GM18870 (cell line): ENCODE results near the gene CRAMP1.

Experiments
- ATAC-seq: cut with Tn5 transposase; IDR thresholded peaks from one replicate; pipeline ENCODE4 v1.9.1; 2021; ENCODE audit warnings: moderate library complexity; ENCODE audit not compliant: unreplicated experiment

CRAMP1 gene

GRCh38 chr16:1633310-1633709 is 21.1 kb downstream of the CRAMP1 start:
- ATAC-seq, result no peak

DNA sequence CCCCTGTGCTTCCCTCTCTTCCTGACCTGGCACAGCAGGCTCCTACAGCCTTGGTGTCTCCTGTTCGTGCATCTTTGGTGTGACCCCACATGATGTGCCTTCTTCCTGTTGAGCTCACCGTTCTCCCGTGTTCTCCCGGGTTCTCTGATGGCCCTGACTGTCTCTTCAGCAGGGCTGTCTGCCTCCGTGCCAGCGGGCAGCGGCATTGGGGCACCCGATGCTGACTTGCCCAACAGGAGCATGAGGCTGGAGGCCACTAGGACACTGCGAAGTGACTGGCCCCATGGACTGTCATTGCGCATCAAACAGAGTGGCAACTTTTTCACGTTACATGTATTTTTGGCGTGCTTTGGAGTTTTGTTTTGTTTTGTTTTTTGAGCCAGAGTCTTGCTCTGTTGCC is 22.4 kb downstream of the CRAMP1 start:
- ATAC-seq, result no peak

DNA sequence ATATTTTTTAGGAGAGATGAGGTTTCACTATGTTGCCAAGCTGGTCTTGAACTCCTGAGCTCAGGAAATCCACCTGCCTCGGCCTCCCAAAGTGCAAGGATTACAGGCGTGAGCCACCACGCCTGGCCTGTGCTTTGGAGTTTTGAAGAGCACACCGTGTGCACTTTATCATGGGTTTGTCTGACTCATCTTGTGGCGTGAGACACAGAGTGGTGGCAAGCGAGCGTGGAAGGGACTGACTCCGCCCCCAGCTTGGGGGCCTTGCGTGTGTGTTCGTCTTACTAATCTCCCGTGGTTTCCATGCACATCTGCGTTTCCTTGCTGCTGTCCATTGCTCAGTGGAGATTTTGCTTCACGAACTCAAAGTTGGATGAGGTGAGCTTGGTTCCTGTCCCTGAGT is 22.9 kb downstream of the CRAMP1 start:
- ATAC-seq, result no peak

DNA sequence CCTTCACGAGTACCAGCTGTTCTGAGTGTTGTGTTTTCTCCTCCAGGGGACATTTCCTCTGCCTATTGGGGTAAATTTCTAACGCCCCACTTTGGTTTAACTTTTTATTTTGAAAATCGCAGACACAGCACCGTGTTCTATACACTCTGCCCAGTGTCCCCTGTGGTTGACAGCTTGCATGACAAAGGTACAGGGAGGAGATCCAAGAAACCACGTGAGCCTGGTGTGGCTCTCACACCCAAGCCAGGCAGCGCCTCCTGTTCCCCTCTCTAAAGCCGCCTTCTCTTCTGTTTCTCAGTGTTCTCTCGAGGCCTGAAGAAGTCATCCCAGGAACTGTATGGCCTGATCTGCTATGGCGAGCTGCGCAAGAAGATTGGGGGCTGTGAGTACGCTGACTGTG is 25.4 kb downstream of the CRAMP1 start:
- no peak for ATAC-seq

DNA sequence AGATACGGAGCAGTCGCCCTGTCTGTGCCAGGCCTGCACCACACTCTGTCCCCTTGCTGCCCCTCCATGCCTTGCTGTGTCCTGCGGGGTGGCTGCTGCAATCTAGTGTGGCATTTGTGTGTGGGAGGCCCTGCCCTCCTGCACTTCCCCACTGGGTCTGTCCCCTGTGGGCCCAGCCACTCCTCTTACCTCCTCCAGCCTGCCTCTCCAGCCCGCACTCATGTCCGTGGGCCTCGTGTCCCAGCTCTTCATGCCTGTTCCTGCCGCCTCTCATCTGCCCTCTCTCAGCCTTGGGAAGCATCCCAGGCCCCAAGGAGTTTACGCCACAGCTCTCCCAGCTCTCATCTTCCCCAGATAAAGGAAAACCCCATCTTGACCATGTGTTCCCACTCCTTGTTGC is 26.6 kb downstream of the CRAMP1 start:
- ATAC-seq, result no peak

- no peak for ATAC-seq
Observed at GRCh38 chr16:1639282-1639681, 27.1 kb downstream of the CRAMP1 start.

- ATAC-seq, result no peak
Observed at GRCh38 chr16:1639860-1640259, 27.7 kb downstream of the CRAMP1 start.

DNA sequence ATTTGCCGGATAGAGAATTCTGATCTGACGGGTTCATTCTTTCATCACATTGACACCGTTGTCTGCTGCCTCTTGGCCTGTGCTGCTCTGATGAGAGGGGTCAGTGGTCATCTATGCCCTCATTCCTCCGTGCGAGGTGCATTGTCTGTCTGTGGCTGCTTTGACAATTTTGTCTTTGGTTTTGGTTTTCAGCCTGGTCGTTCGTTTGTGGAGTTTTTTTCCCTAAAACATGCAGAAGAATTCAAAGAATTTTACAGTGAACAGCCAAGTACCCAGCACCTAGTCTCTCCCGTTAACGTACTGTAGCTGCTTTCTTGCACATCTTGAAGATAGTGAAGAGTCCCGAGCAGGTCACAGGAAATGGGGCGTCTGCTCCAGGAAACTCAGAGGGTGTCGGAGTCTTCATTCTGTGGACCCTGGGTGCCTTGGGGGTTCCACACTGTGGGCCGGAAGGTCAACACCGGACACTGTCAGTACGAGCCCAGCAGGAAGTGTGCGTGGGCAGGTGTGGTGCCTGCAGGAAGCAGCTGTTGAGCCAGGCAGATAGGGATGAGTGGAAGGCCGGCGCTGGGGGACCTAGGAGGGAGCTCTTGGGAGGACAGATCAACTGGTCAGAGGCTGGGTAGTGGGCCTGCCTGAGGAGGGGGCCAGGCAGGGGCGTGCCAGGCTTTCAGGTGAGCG is 28.2 kb downstream of the CRAMP1 start:
- no peak for ATAC-seq

- ATAC-seq, result no peak
Observed at GRCh38 chr16:1641261-1641660, 29.1 kb downstream of the CRAMP1 start.

GRCh38 chr16:1642148-1642547 is 30.0 kb downstream of the CRAMP1 start:
- no peak for ATAC-seq

DNA sequence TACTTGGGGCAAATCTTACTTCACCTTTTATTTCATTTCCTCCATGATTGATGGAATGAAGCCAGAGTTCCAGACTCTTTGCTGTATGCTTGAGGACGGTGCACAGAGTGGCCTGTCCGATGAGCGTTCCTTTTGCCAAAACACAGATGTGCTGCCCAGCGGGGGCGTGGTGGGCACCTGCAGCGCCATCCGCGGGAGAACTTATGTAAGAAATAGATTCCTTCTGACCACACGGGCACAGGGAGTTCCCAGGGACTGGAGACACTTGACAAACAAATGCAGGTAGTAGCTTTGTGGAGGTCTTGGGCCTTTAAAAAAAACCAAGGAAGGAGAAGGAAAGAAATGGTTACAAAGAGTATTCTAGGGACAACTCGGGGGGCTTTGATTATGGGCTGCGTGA is 30.6 kb downstream of the CRAMP1 start:
- no peak for ATAC-seq

DNA sequence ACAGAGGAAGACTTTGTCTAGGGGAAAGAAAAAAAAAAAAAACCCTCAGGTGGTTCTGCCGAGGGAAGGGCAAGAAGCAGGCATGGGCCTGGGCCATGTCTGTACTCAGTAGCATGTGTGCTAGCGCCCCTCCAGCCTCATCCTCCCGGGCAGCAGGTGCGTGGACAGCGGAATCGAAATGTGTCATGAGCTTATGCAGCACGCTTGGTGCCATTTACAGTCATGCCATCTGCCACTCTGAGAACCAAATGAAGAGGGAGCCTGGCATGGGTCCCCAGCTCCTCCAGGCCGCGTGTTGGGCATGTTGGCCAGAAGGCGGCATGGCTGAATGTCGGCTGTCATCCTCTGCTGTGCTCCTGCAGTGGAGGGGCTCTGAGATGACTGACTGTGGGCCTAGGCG is 31.4 kb downstream of the CRAMP1 start:
- ATAC-seq, result no peak

- ATAC-seq, result no peak
Observed at GRCh38 chr16:1645914-1646525, 33.9 kb downstream of the CRAMP1 start.

DNA sequence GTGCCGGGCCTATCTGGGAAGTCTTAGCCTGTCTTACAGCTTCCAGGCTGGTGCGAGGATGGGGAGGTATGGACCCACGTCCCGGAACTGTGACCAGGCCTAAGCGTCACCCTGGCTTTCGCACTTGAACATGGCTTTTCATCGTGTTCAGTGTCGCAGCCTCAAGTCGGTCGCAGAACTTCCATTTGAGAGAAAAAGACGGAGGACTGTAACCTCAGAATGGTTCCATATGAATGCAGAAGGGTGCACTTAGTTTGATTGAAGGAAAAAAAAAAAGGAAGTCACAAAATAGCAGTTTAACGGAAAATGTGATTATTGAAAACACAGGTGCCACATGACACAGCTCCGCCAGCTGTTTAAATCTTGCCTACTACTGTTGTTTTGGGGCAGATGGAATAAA is 35.7 kb downstream of the CRAMP1 start:
- no peak for ATAC-seq

DNA sequence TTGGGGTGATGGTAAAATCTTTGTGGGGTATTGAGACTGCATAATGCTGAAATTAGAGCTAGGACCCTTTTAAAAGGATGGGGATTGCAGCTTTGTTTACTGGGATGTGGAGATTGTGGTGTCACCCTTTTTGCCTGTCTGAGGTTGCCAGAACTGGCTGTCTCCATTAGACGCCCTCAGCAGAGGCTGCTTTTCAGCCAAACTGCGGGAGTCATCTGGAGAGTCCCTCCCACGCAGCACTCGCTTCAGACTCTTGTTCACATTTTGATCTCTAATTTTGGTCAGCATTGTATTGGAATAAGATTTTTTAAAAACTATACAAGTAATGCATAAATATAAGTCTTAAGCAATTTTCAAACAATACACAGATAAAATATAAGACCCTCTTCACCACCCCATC is 38.0 kb downstream of the CRAMP1 start:
- ATAC-seq, result no peak

- no peak for ATAC-seq
Observed at GRCh38 chr16:1651094-1651973, 39.2 kb downstream of the CRAMP1 start.

DNA sequence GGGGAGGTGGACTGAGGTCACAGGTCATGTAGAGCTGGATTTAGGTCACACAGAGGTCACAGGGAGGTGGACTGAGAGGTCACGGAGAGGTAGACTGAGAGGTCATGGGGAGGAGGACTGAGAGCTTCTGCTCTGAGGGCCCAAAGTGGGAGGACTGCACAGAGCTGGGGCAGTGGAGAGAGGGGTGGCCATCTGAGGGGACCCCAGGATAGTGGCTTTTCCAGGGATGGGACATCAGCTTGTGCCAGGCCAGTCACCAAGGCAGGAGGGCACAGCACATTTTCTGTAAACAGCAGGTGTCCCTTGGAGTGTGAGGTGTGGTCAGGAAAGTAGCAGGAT is 39.8 kb downstream of the CRAMP1 start:
- ATAC-seq, result no peak

DNA sequence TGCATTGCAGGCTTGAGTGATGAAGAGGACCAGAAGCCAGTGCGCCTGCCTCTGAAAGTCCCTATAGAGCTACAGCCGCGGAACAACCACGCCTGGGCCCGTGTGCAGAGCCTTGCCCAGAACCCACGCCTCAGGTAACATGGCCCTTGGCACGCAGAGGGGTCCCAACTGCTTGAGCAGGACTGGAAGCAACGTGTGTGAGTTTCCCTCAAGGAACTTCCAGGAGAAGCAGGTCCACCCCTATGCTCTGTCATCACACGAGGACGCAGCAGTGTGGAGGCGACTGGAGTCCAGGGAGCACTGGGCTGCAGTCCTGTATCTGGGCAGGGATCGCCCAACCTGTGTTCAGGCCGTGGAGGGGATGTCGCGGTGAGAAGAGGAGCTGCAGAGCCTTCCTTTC is 40.9 kb downstream of the CRAMP1 start:
- no peak for ATAC-seq

- no peak for ATAC-seq
Observed at GRCh38 chr16:1654505-1655268, 42.5 kb downstream of the CRAMP1 start.

DNA sequence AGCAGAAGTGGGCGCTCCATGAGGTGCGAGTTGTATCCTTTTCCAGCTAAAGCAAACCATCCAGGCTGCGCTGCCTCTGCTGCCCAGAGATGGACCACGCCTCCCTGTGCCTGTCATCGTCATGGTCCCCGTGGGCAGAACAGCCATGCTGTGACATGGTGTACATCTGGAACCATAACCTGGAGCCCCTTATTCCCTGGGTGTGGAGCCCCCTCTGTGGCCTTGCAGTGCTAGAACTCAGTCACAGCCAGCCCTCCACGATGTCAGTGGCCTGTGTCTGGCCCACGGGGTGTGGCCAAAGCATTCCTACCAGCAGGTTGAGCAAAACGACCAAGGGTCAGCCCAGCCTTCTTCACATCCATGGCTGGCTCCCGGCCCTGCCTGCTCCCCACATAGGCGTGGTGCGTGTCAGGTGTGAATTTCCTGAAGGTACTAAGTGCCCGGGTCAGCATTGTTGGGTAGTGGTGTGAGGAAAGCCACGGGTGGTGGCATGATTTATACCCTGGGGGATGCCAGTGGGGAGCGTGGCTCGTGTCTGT is 43.2 kb downstream of the CRAMP1 start:
- no peak for ATAC-seq
